Adipose tissue (tissue), 3 donors: ENCODE measurements around the gene PKD2. TPM values are rescaled to one million over a fixed set of nuclear protein-coding genes. Genes with fewer than 3 reads are reported as not detected.

Source experiments
- polyA plus RNA-seq, 3 donors: library from polyadenylated mRNA; stranded (reverse); fragments of 200-250 nt; gene quantifications; one replicate each; pipeline ENCODE4 v1.2.3, GENCODE V29; 2013
- donor health status: healthy with polysubstance abuse.
- donor health status: Bipolar disorder and iron deficiency.
- donor health status: healthy.

PKD2 gene
- polyA plus RNA-seq, 3 donors = 7.3 to 26.2 (median 17.8) TPM

Other genes starting within 250 kb of the PKD2 start
- under 1 TPM in 1 of 3 donors, not detected in 2; 0.15 TPM for gene IBSP, start 208.1 kb upstream of the PKD2 start, polyA plus RNA-seq
- not detected for gene MEPE, start 174.7 kb upstream of the PKD2 start, polyA plus RNA-seq
- gene SPP1, start 31.9 kb upstream of the PKD2 start, polyA plus RNA-seq = 10 to 100 TPM; 16.3 to 23.4 (median 17.1) TPM
- gene ABCG2, start 151.0 kb downstream of the PKD2 start, polyA plus RNA-seq = under 1 TPM; 0.22 to 0.89 (median 0.31) TPM